H9 (cell line): Measurements from ENCODE around the gene PLCB1. TPM values are rescaled to one million over a fixed set of nuclear protein-coding genes. Genes with fewer than 3 reads are reported as not detected.

ENCODE experiments used
- DNase-seq: peaks from one replicate; pipeline ENCODE4 v3.0.0-alpha.2; 2017
- H2AFZ ChIP-seq: one replicate; pipeline ENCODE4 v1.6.1; 2013; ENCODE audit warnings: mild to moderate bottlenecking, low read length, control low read depth, moderate library complexity
- H2AK5ac ChIP-seq: 2 replicates; pipeline ENCODE4 v1.6.1; 2013; ENCODE audit warnings: low read length, control low read depth, mixed read lengths; ENCODE audit not compliant: insufficient read length
- H2BK120ac ChIP-seq: one replicate; pipeline ENCODE4 v1.6.1; 2013; ENCODE audit warnings: low read depth, mild to moderate bottlenecking, low read length, control low read depth, inconsistent platforms; ENCODE audit not compliant: poor library complexity, severe bottlenecking
- H2BK12ac ChIP-seq: 2 replicates; pipeline ENCODE4 v1.6.1; 2013; ENCODE audit warnings: low read length, control low read depth, mixed read lengths, low read depth; ENCODE audit not compliant: insufficient read length
- H2BK15ac ChIP-seq: 2 replicates; pipeline ENCODE4 v1.6.1; 2013; ENCODE audit warnings: low read depth, low read length, control low read depth
- H2BK20ac ChIP-seq: one replicate; pipeline ENCODE4 v1.6.1; 2013; ENCODE audit warnings: low read depth, mild to moderate bottlenecking, low read length, control low read depth, inconsistent platforms; ENCODE audit not compliant: poor library complexity, severe bottlenecking
- H2BK5ac ChIP-seq: 2 replicates; pipeline ENCODE4 v1.6.1; 2013; ENCODE audit warnings: low read length, control low read depth, mixed read lengths; ENCODE audit not compliant: insufficient read length
- H3K14ac ChIP-seq: 2 replicates; pipeline ENCODE4 v1.6.1; 2013; ENCODE audit warnings: low read length, control low read depth; ENCODE audit not compliant: insufficient read depth
- H3K18ac ChIP-seq: 2 replicates; pipeline ENCODE4 v1.6.1; 2013; ENCODE audit warnings: low read depth, mild to moderate bottlenecking, mixed read lengths, low read length, control low read depth; ENCODE audit not compliant: insufficient read length
- H3K23ac ChIP-seq: 2 replicates; pipeline ENCODE4 v1.6.1; 2013; ENCODE audit warnings: low read length, control low read depth, mixed read lengths, low read depth; ENCODE audit not compliant: insufficient read length
- H3K23me2 ChIP-seq: 2 replicates; pipeline ENCODE4 v1.6.1; 2013; ENCODE audit warnings: low read depth, mild to moderate bottlenecking, mixed read lengths, low read length, control low read depth; ENCODE audit not compliant: insufficient read length, poor library complexity, severe bottlenecking
- H3K27ac ChIP-seq: 2 replicates; pipeline ENCODE4 v1.5.1; 2013; ENCODE audit warnings: low read length, control low read depth, mixed read lengths, low read depth; ENCODE audit not compliant: insufficient read length
- H3K27me3 ChIP-seq: 2 replicates; pipeline ENCODE4 v1.6.1; 2013; ENCODE audit warnings: low read length, control low read depth, inconsistent platforms; ENCODE audit not compliant: insufficient read depth
- H3K4ac ChIP-seq: 2 replicates; pipeline ENCODE4 v1.6.1; 2013; ENCODE audit warnings: low read depth, mild to moderate bottlenecking, control low read depth, inconsistent platforms, low read length, moderate library complexity
- H3K4me1 ChIP-seq: 2 replicates; pipeline ENCODE4 v1.6.1; 2013; ENCODE audit warnings: low read length, control low read depth, inconsistent platforms; ENCODE audit not compliant: insufficient read depth
- H3K4me2 ChIP-seq: 2 replicates; pipeline ENCODE4 v1.6.1; 2013; ENCODE audit warnings: low read length, control low read depth, mixed read lengths; ENCODE audit not compliant: insufficient read length, insufficient read depth
- H3K56ac ChIP-seq: 2 replicates; pipeline ENCODE4 v1.6.1; 2013; ENCODE audit warnings: low read depth, mild to moderate bottlenecking, mixed read lengths, low read length, control low read depth; ENCODE audit not compliant: insufficient read length
- H3K79me1 ChIP-seq: 2 replicates; pipeline ENCODE4 v1.6.1; 2013; ENCODE audit warnings: low read depth, mild to moderate bottlenecking, moderate library complexity, low read length, control low read depth, inconsistent platforms; ENCODE audit not compliant: insufficient read depth, poor library complexity, severe bottlenecking
- H3K79me2 ChIP-seq: 2 replicates; pipeline ENCODE4 v1.6.1; 2013; ENCODE audit warnings: low read length, control low read depth, inconsistent platforms; ENCODE audit not compliant: insufficient read depth
- H3K9ac ChIP-seq: 2 replicates; pipeline ENCODE4 v1.6.1; 2013; ENCODE audit warnings: low read length, control low read depth, mixed read lengths; ENCODE audit not compliant: insufficient read length; ENCODE audit errors: extremely low read depth
- H3K9me3 ChIP-seq: one replicate; pipeline ENCODE4 v1.6.1; 2013; ENCODE audit warnings: low read depth, low read length, inconsistent platforms; ENCODE audit not compliant: control insufficient read depth
- H3T11ph ChIP-seq: one replicate; pipeline ENCODE4 v1.6.1; 2013; ENCODE audit warnings: mild to moderate bottlenecking, low read length, control low read depth, inconsistent platforms
- H4K20me1 ChIP-seq: one replicate; pipeline ENCODE4 v1.6.1; 2013; ENCODE audit not compliant: control insufficient read depth, insufficient read length, insufficient read depth
- H4K5ac ChIP-seq: 2 replicates; pipeline ENCODE4 v1.6.1; 2013; ENCODE audit warnings: low read depth, mild to moderate bottlenecking, mixed read lengths, low read length, control low read depth; ENCODE audit not compliant: insufficient read length
- H4K8ac ChIP-seq: replicated peaks from 2 replicates; pipeline ENCODE4 v1.6.1; 2013; ENCODE audit warnings: low read length, control low read depth, mixed read lengths, low read depth; ENCODE audit not compliant: insufficient read length
- H4K91ac ChIP-seq: 2 replicates; pipeline ENCODE4 v1.6.1; 2013; ENCODE audit warnings: low read depth, mild to moderate bottlenecking, moderate library complexity, mixed read lengths, low read length, control low read depth; ENCODE audit not compliant: insufficient read length
- H3K27ac Mint-ChIP-seq, 3 experiments: 2 replicates in 2 of 3; 3 replicates in 1 of 3; pipeline ENCODE4 v1.8.0; 2020 to 2021; ENCODE audit warnings: mixed read lengths in 3 of 3, mild to moderate bottlenecking in 1 of 3, moderate library complexity in 1 of 3
- H3K27me3 Mint-ChIP-seq: 2 replicates; pipeline ENCODE4 v1.8.0; 2021; ENCODE audit warnings: low read depth, mild to moderate bottlenecking, moderate library complexity, mixed read lengths
- H3K36me3 Mint-ChIP-seq, 3 experiments: 2 replicates in 2 of 3; 3 replicates in 1 of 3; pipeline ENCODE4 v1.8.0; 2020 to 2021; ENCODE audit warnings: low read depth in 3 of 3, mixed read lengths in 3 of 3; ENCODE audit not compliant: insufficient read depth in 1 of 3
- H3K4me1 Mint-ChIP-seq, 2 experiments: 2 replicates each; pipeline ENCODE4 v1.8.0; 2020; ENCODE audit warnings: mixed read lengths in 2 of 2
- H3K4me3 Mint-ChIP-seq, 2 experiments: 2 replicates in 1 of 2; 3 replicates in 1 of 2; pipeline ENCODE4 v1.8.0; 2020 to 2021; ENCODE audit warnings: mild to moderate bottlenecking in 2 of 2, mixed read lengths in 2 of 2, moderate library complexity in 1 of 2
- H3K9me3 Mint-ChIP-seq, 2 experiments: 2 replicates in 1 of 2; 3 replicates in 1 of 2; pipeline ENCODE4 v1.8.0; 2020; ENCODE audit warnings: mild to moderate bottlenecking in 2 of 2, mixed read lengths in 2 of 2, moderate library complexity in 1 of 2
- WGBS: extraction: QIAGEN DNeasy Blood & Tissue Kit; methylation state at CpG from one replicate; pipeline ENCODE4 v1.1.7; 2013; ENCODE audit warnings: missing lambda C conversion rate, low lambda C conversion rate, mixed read lengths; ENCODE audit not compliant: insufficient read length; ENCODE audit errors: extremely low coverage; 5-methylcytosine and 5-hydroxymethylcytosine counted together
- total RNA-seq: library from RNA; stranded (reverse); gene quantifications from 2 replicates; pipeline ENCODE4 v1.2.1, GENCODE V29; 2021
- TF ChIP-seq, protein P1 (sequence below): fragments of 200-600 bp; sonication (generic); conservative IDR thresholded peaks from 3 replicates; pipeline ENCODE4 v1.8.0; 2021; ENCODE audit warnings: antibody characterized with exemption, mild to moderate bottlenecking

Gene PLCB1
- total RNA-seq, 1 experiment from 2014 or later = 11.5 TPM

DNA sequence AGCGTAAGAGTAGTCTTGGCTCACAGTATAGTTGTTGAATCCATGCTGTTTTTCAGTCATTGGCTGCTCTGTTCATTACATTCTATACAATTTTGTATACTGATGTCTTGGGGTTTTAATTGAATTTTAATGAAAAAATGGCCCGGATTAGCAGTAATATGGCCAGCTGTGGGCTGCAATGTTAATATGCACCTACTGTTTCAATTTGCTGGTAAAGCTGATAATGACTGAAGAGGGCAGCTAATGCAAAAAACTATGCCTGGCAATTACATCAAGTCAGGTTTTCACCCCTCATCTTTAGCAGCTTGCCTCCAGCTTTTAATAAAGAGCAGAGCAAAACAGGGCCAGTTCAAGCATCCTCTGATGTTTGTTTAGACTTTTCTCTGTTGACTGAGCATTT is 394.5 kb downstream of the PLCB1 start:
- Histone ChIP-seq H3K79me1 (no peaks in the 10 kb centered on the region), H3K79me2 (no peaks in the 10 kb centered on the region), H3K4me2 (no peak overlapping the region), H4K91ac (no peak overlapping the region), H2BK15ac (no peak overlapping the region), H3K9ac (no peak overlapping the region), H4K5ac (no peak overlapping the region), H2AK5ac (no peak overlapping the region), H3K27me3 (no peaks in the 10 kb centered on the region), H2BK120ac (no peak overlapping the region), H3K9me3 (no peaks in the 10 kb centered on the region), H3K27ac (no peak overlapping the region), H3K56ac (no peak overlapping the region), H2BK20ac (no peak overlapping the region), H2BK5ac (no peak overlapping the region), H3K4me1 (no peaks in the 10 kb centered on the region), H3K18ac (no peak overlapping the region), H3K14ac (no peak overlapping the region), H2BK12ac (no peak overlapping the region), H4K8ac (no peak overlapping the region), H3K4ac (no peak overlapping the region), H4K20me1 (no peaks in the 10 kb centered on the region), H3K23ac (no peak overlapping the region), H3T11ph (no peak overlapping the region), H2AFZ (no peak overlapping the region), H3K23me2 (no peaks in the 10 kb centered on the region)
- WGBS = no CpG with 5 or more reads among the region's 2 CpGs
- Mint-ChIP-seq H3K4me3 (no peak overlapping the region), H3K9me3 (no peaks in the 10 kb centered on the region), H3K36me3 (no peaks in the 10 kb centered on the region), H3K4me1 (peaks cover 9 to 11% of the 10 kb centered on the region in 2 experiments), H3K27ac (no peak overlapping the region), H3K27me3 (no peaks in the 10 kb centered on the region)
- TF ChIP-seq, protein P1, sequence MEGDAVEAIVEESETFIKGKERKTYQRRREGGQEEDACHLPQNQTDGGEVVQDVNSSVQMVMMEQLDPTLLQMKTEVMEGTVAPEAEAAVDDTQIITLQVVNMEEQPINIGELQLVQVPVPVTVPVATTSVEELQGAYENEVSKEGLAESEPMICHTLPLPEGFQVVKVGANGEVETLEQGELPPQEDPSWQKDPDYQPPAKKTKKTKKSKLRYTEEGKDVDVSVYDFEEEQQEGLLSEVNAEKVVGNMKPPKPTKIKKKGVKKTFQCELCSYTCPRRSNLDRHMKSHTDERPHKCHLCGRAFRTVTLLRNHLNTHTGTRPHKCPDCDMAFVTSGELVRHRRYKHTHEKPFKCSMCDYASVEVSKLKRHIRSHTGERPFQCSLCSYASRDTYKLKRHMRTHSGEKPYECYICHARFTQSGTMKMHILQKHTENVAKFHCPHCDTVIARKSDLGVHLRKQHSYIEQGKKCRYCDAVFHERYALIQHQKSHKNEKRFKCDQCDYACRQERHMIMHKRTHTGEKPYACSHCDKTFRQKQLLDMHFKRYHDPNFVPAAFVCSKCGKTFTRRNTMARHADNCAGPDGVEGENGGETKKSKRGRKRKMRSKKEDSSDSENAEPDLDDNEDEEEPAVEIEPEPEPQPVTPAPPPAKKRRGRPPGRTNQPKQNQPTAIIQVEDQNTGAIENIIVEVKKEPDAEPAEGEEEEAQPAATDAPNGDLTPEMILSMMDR = no peak
- DNase-seq = no peak
